ENCODE data around the gene NCOA7. TPM values are rescaled to one million over a fixed set of nuclear protein-coding genes. Genes with fewer than 3 reads are reported as not detected.

NCOA7 gene
- total and polyA plus RNA-seq, 2 of the 8 experiments (the other 6 are each of a cell fraction or from before 2014, with no cell fraction given), result 2.6 to 10.7 TPM

DNA sequence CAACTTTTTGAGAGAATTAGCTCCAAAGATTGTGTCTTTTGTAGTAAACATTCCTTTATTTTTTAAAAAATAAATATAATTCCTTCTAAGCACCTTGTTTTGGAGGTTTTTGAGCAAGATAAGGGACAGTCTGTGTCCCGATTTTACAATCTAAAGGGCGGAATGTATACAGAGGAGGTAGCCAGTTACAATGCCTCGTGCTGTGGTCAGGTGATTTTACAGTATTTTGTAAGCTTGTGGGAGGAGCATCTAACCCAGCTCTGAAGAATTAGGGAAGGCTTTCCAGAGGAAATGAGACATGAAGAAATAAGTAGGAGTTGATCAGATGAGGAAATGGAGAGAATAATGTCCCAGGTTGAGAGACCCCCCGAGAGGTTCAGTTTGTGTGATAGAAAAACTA lies 167.1 kb downstream of the NCOA7 start:
- H4K8ac ChIP-seq (ENCODE audit: extremely low read depth, insufficient read depth, low read length), result no peak overlapping the region
- no peak overlapping the region for H3K27ac ChIP-seq (ENCODE audit: low read depth, low read length)
- POLR2A ChIA-PET (ENCODE audit: partially characterized antibody), result interaction anchor here (1.4 kb wide), 1 partner anchor 29 kb away, joined by 6 read pairs; the partner anchor contains the start of gene TRMT11
- H2AFZ ChIP-seq (ENCODE audit: low read length), result 0 out of 2 replicates have a peak overlapping the region, but pooled peaks have one; percentile 29
- no peak overlapping the region for H3K18ac ChIP-seq (ENCODE audit: extremely low read depth, low read length)
- no peaks in the 10 kb centered on the region for H4K20me1 ChIP-seq (replicated peaks in 1 of 2; ENCODE audit: control insufficient read depth in 1 of 2, insufficient read depth in 2 of 2, low read length in 2 of 2)
- H2BK12ac ChIP-seq (ENCODE audit: low read depth, low read length), result no peak overlapping the region
- no peak overlapping the region for H2BK15ac ChIP-seq (ENCODE audit: low read length)
- FAIRE-seq, result no peak
- peak overlapping the region; percentile 47 to 94 (median 90); a peak in 5 of 8 replicates for H3K4me3 ChIP-seq (ENCODE audit: extremely low read depth in 1 of 4, insufficient read depth in 2 of 4, low read depth in 3 of 4, low read length in 4 of 4)
- no peak overlapping the region for H2AK5ac ChIP-seq (ENCODE audit: low read depth, low read length)
- H3K27me3 ChIP-seq (replicated peaks in 1 of 4; ENCODE audit: control insufficient read depth in 3 of 4, extremely low read depth in 1 of 4, insufficient read depth in 3 of 4, low read length in 3 of 4), result no peaks in the 10 kb centered on the region
- no peak overlapping the region for H3K4ac ChIP-seq (replicated peaks; ENCODE audit: insufficient read length, low read depth, low read length)
- WGBS, 2 experiments (ENCODE audit: extremely low coverage in 1 of 2, insufficient coverage in 1 of 2, insufficient read length in 1 of 2, insufficient replicate concordance in 2 of 2, low coverage in 1 of 2, low lambda C conversion rate in 2 of 2, missing lambda C conversion rate in 1 of 2), result 61% methylated on average over 4 of the region's 4 CpGs; no CpG with 5 or more reads in 1 of the 2 experiments
- no peaks in the 10 kb centered on the region for H3K36me3 ChIP-seq (ENCODE audit: control insufficient read depth in 2 of 4, insufficient read depth in 4 of 4, low read length in 3 of 4)
- H3K14ac ChIP-seq (ENCODE audit: insufficient read length), result no peak overlapping the region
- H3K9ac ChIP-seq (replicated peaks in 1 of 4; ENCODE audit: extremely low read depth in 1 of 4, low read depth in 3 of 4, low read length in 3 of 4), result no peak overlapping the region
- no peak overlapping the region for H2BK120ac ChIP-seq (replicated peaks; ENCODE audit: low read depth, low read length)
- H2BK5ac ChIP-seq (ENCODE audit: low read depth, low read length), result no peak overlapping the region
- peaks cover 0 to 7% (median 3%) of the 10 kb centered on the region in 4 experiments; a peak in 4 of 7 replicates for H3K4me1 ChIP-seq (replicated peaks in 1 of 4; ENCODE audit: control insufficient read depth in 3 of 4, insufficient read depth in 4 of 4, low read length in 3 of 4)
- DNase-seq (ENCODE audit: low read depth in 1 of 2, low spot score in 2 of 2), result no peak
- no peaks in the 10 kb centered on the region for H3K79me1 ChIP-seq (ENCODE audit: low read depth, low read length)
- H3K23ac ChIP-seq (ENCODE audit: insufficient read length), result no peak overlapping the region
- H3K4me2 ChIP-seq (ENCODE audit: insufficient read depth in 1 of 2, low read depth in 2 of 2, low read length in 2 of 2), result peak overlapping the region; percentile 42 to 74
- no peak overlapping the region for H3K56ac ChIP-seq (replicated peaks; ENCODE audit: insufficient read length, low read depth, low read length)
- H2BK20ac ChIP-seq (ENCODE audit: low read length), result no peak overlapping the region
- H4K5ac ChIP-seq (ENCODE audit: insufficient read length, low read depth, low read length), result no peak overlapping the region
- H3K9me3 ChIP-seq (ENCODE audit: insufficient read depth in 2 of 2, low read depth in 1 of 2, low read length in 1 of 2), result no peaks in the 10 kb centered on the region
- CTCF ChIA-PET (ENCODE audit: partially characterized antibody), result interaction anchor here (0.6 to 7.3 kb wide), 15 partner anchors 13 to 1457 kb away, joined by 3 to 77 read pairs (median 12); partner anchors contain the start of gene NCOA7
- H3K79me2 ChIP-seq (ENCODE audit: control insufficient read depth in 1 of 2, insufficient read depth in 2 of 2, low read length in 2 of 2), result peaks cover 0 to 11% of the 10 kb centered on the region in 2 experiments; a peak in 1 of 4 replicates
- no peak overlapping the region for H4K91ac ChIP-seq (replicated peaks; ENCODE audit: insufficient read length, low read length)
- H3K23me2 ChIP-seq (ENCODE audit: low read depth, low read length), result no peaks in the 10 kb centered on the region; the same call in 1 of the 2 replicates
- TF ChIP-seq HDAC2 (IDR thresholded peaks at IDR 0.05; ENCODE audit: borderline replicate concordance in 1 of 2, low read depth in 2 of 2, low read length in 2 of 2) (no peak), BCL11A (IDR thresholded peaks at IDR 0.05; ENCODE audit: low read depth in 2 of 2, low read length in 2 of 2) (no peak), RAD21 (IDR thresholded peaks at IDR 0.05 in 1 of 2, conservative IDR thresholded peaks at IDR 0.05 in 1 of 2; ENCODE audit: low read depth in 2 of 2, low read length in 2 of 2) (no peak), GABPA (IDR thresholded peaks at IDR 0.05; ENCODE audit: borderline replicate concordance, insufficient read depth, low read length) (no peak), SIRT6 (IDR thresholded peaks at IDR 0.05; ENCODE audit: low read length) (no peak), ZNF274 (IDR thresholded peaks at IDR 0.05; ENCODE audit: borderline replicate concordance, extremely low read depth, low read length) (no peak), SRF (IDR thresholded peaks at IDR 0.05; ENCODE audit: low read depth, low read length) (no peak), BRCA1 (IDR thresholded peaks at IDR 0.05; ENCODE audit: low read depth, low read length) (no peak), NANOG (IDR thresholded peaks at IDR 0.05; ENCODE audit: insufficient read depth, low read depth, low read length, poor library complexity, severe bottlenecking) (no peak), SP4 (IDR thresholded peaks at IDR 0.05; ENCODE audit: low read length) (no peak), EGR1 (IDR thresholded peaks at IDR 0.05; ENCODE audit: borderline replicate concordance, low read depth, low read length) (no peak), E2F6 (IDR thresholded peaks at IDR 0.05) (no peak), JUND (IDR thresholded peaks at IDR 0.05; ENCODE audit: low read length) (no peak)
